CD4-positive, alpha-beta memory T cell (primary cell): ENCODE results near the gene DBNDD1. TPM values are rescaled to one million over a fixed set of nuclear protein-coding genes. Genes with fewer than 3 reads are reported as not detected.

ENCODE experiments used
- CTCF ChIA-PET: fragments of 350-600 bp; sonication (Branson Sonifier 250); formaldehyde crosslinking; loops from one replicate; lab custom pipeline; 2021; ENCODE audit warnings: inconsistent platforms; ENCODE audit not compliant: partially characterized antibody; lab: Charles Lee
- POLR2A ChIA-PET: fragments of 350-600 bp; sonication (Branson Sonifier 250); formaldehyde crosslinking; loops from one replicate; lab custom pipeline; 2021; ENCODE audit not compliant: partially characterized antibody; lab: Charles Lee
- DNase-seq, 5 donors: peaks; one replicate each; pipeline versions ENCODE4 v3.0.0 to v3.0.0-alpha.2; 2020 to 2022; ENCODE audit warnings: mixed read lengths in 1 of 5
- H3K27ac ChIP-seq: one replicate; pipeline ENCODE4 v1.7.0; 2013; ENCODE audit warnings: low read depth, low read length
- H3K27me3 ChIP-seq: 2 replicates; pipeline ENCODE4 v1.7.0; 2013; ENCODE audit warnings: mild to moderate bottlenecking, low read length, moderate library complexity; ENCODE audit not compliant: insufficient read depth
- H3K36me3 ChIP-seq: 2 replicates; pipeline ENCODE4 v1.7.0; 2013; ENCODE audit warnings: mild to moderate bottlenecking, low read length, moderate library complexity; ENCODE audit not compliant: insufficient read depth
- H3K4me1 ChIP-seq: 2 replicates; pipeline ENCODE4 v1.7.0; 2013; ENCODE audit warnings: mild to moderate bottlenecking, low read length, moderate library complexity; ENCODE audit not compliant: insufficient read depth
- H3K4me3 ChIP-seq, 2 donors: one replicate each; pipeline ENCODE4 v1.7.0; 2013; ENCODE audit warnings: low read length in 2 of 2, mild to moderate bottlenecking in 1 of 2
- H3K9me3 ChIP-seq, 2 donors: one replicate each; pipeline ENCODE4 v1.7.0; 2013; ENCODE audit warnings: low read length in 2 of 2, control low read depth in 1 of 2; ENCODE audit not compliant: control insufficient read depth in 1 of 2
- H3K27ac Mint-ChIP-seq, 7 donors: one replicate each; pipeline ENCODE4 v1.8.0; 2020 to 2021; ENCODE audit warnings: mixed read lengths in 7 of 7, mild to moderate bottlenecking in 6 of 7, inconsistent platforms in 3 of 7, moderate library complexity in 3 of 7
- H3K27me3 Mint-ChIP-seq, 2 donors: one replicate each; pipeline ENCODE4 v1.8.0; 2020 to 2021; ENCODE audit warnings: mixed read lengths in 2 of 2
- H3K36me3 Mint-ChIP-seq, 2 donors: one replicate each; pipeline ENCODE4 v1.8.0; 2020 to 2021; ENCODE audit warnings: mixed read lengths in 2 of 2, inconsistent platforms in 1 of 2, mild to moderate bottlenecking in 1 of 2
- H3K4me1 Mint-ChIP-seq, 4 donors: one replicate each; pipeline ENCODE4 v1.8.0; 2020 to 2021; ENCODE audit warnings: mixed read lengths in 4 of 4, mild to moderate bottlenecking in 1 of 4
- H3K4me3 Mint-ChIP-seq, 8 donors: one replicate each; pipeline ENCODE4 v1.8.0; 2020 to 2021; ENCODE audit warnings: mixed read lengths in 8 of 8, mild to moderate bottlenecking in 7 of 8, moderate library complexity in 6 of 8, inconsistent platforms in 3 of 8
- H3K9me3 Mint-ChIP-seq, 8 donors: one replicate each; pipeline ENCODE4 v1.8.0; 2020 to 2021; ENCODE audit warnings: mixed read lengths in 8 of 8, mild to moderate bottlenecking in 5 of 8, inconsistent platforms in 3 of 8, moderate library complexity in 1 of 8
- intact Hi-C: fragments of 100-400 bp; cut with micrococcal nuclease; formaldehyde crosslinking; loops from one replicate; pipeline ENCODE4 v1.15.1; 2023
- polyA plus RNA-seq, 2 donors: library from polyadenylated mRNA; unstranded; fragments of 300-500 nt; fragmentation: Illumina TruSeq; gene quantifications; one replicate each; pipeline ENCODE4 v1.2.3, GENCODE V29; 2021
- total RNA-seq, 2 experiments: library from RNA; stranded (reverse); gene quantifications; one replicate each; pipeline ENCODE4 v1.2.3, GENCODE V29; 2021

Gene DBNDD1
- total and polyA plus RNA-seq, 4 experiments from 2014 or later: 0.61 to 3.7 (median 0.94) TPM

- H3K27me3 ChIP-seq: no peaks in the 10 kb centered on the region
- POLR2A ChIA-PET: no interaction called here
- no peak overlapping the region for H3K27ac Mint-ChIP-seq
- peaks cover 10 to 11% of the 10 kb centered on the region in 2 donors for H3K27me3 Mint-ChIP-seq
- H3K4me3 Mint-ChIP-seq: no peak overlapping the region
- intact Hi-C loops: no loop called here
- no peak overlapping the region for H3K27ac ChIP-seq
- peaks cover 0 to 10% (median 2%) of the 10 kb centered on the region in 4 donors for H3K4me1 Mint-ChIP-seq
- no peaks in the 10 kb centered on the region for H3K36me3 ChIP-seq
- H3K4me1 ChIP-seq: no peaks in the 10 kb centered on the region
- peaks cover 7 to 29% (median 23%) of the 10 kb centered on the region in 8 donors for H3K9me3 Mint-ChIP-seq
- H3K4me3 ChIP-seq: no peak overlapping the region
- CTCF ChIA-PET: no interaction called here
- peaks cover 7 to 8% of the 10 kb centered on the region in 2 donors for H3K36me3 Mint-ChIP-seq
- H3K9me3 ChIP-seq: peaks cover 0 to 10% of the 10 kb centered on the region in 2 donors
- no peak for DNase-seq
These were observed 34.7 kb upstream of the DBNDD1 start for GRCh38 chr16:90053902-90054500.

- intact Hi-C loops: no loop called here
- no peak for DNase-seq
- peaks cover 7 to 29% (median 23%) of the 10 kb centered on the region in 8 donors for H3K9me3 Mint-ChIP-seq
These were observed 31.7 kb upstream of the DBNDD1 start for GRCh38 chr16:90050969-90051368.

GRCh38 chr16:90048737-90049330 is 29.6 kb upstream of the DBNDD1 start:
- H3K9me3 Mint-ChIP-seq: peaks cover 2 to 10% (median 8%) of the 10 kb centered on the region in 8 donors
- H3K27ac Mint-ChIP-seq: peak overlapping the region in 5 of 7 donors; percentile 12 to 93 (median 82)

More at GRCh38 chr16:90050969-90051368, 31.7 kb upstream of the DBNDD1 start:
- Mint-ChIP-seq H3K4me3 (no peak overlapping the region), H3K36me3 (peaks cover 7 to 8% of the 10 kb centered on the region in 2 donors), H3K27me3 (peaks cover 8 to 19% of the 10 kb centered on the region in 2 donors), H3K4me1 (peaks cover 4 to 25% (median 13%) of the 10 kb centered on the region in 4 donors), H3K27ac (no peak overlapping the region)
- Histone ChIP-seq H3K9me3 (peaks cover 0 to 10% of the 10 kb centered on the region in 2 donors), H3K27ac (no peak overlapping the region), H3K36me3 (no peaks in the 10 kb centered on the region), H3K4me3 (no peak overlapping the region), H3K27me3 (peaks cover 5% of the 10 kb centered on the region), H3K4me1 (peaks cover 14% of the 10 kb centered on the region)
- ChIA-PET CTCF (no interaction called here), POLR2A (no interaction called here)

GRCh38 chr16:90048347-90048722 is 29.1 kb upstream of the DBNDD1 start:
- H3K27me3 Mint-ChIP-seq: peaks cover 1 to 13% of the 10 kb centered on the region in 2 donors
- peaks cover 0 to 5% of the 10 kb centered on the region in 2 donors for H3K36me3 Mint-ChIP-seq
- peaks cover 14% of the 10 kb centered on the region for H3K4me1 ChIP-seq
- peaks cover 4 to 28% (median 15%) of the 10 kb centered on the region in 4 donors for H3K4me1 Mint-ChIP-seq
- ChIA-PET CTCF (no interaction called here), POLR2A (no interaction called here)
- peaks cover 0 to 7% (median 4%) of the 10 kb centered on the region in 8 donors for H3K9me3 Mint-ChIP-seq
- H3K36me3 ChIP-seq: no peaks in the 10 kb centered on the region
- H3K27ac Mint-ChIP-seq: peak overlapping the region; percentile 2 to 93 (median 31)
- peaks cover 5% of the 10 kb centered on the region for H3K27me3 ChIP-seq
- DNase-seq: peak in 1 of 5 donors; percentile 9
- no peaks in the 10 kb centered on the region for H3K9me3 ChIP-seq
- H3K4me3 Mint-ChIP-seq: peak overlapping the region; percentile 7 to 72 (median 54)
- H3K4me3 ChIP-seq: no peak overlapping the region
- H3K27ac ChIP-seq: no peak overlapping the region
- intact Hi-C loops: no loop called here

More at GRCh38 chr16:90048737-90049330, 29.6 kb upstream of the DBNDD1 start:
- Mint-ChIP-seq H3K4me3 (peak overlapping the region in 4 of 8 donors; percentile 7 to 49 (median 24)), H3K36me3 (peaks cover 3 to 4% of the 10 kb centered on the region in 2 donors), H3K27me3 (peaks cover 3 to 11% of the 10 kb centered on the region in 2 donors), H3K4me1 (peaks cover 4 to 28% (median 15%) of the 10 kb centered on the region in 4 donors)
- Histone ChIP-seq H3K9me3 (peaks cover 0 to under 1% of the 10 kb centered on the region in 2 donors), H3K27me3 (peaks cover 5% of the 10 kb centered on the region), H3K36me3 (no peaks in the 10 kb centered on the region), H3K4me3 (no peak overlapping the region), H3K27ac (no peak overlapping the region), H3K4me1 (peaks cover 14% of the 10 kb centered on the region)
- DNase-seq: no peak
- intact Hi-C loops: no loop called here
- POLR2A ChIA-PET: no interaction called here
- CTCF ChIA-PET: no interaction called here

DNA sequence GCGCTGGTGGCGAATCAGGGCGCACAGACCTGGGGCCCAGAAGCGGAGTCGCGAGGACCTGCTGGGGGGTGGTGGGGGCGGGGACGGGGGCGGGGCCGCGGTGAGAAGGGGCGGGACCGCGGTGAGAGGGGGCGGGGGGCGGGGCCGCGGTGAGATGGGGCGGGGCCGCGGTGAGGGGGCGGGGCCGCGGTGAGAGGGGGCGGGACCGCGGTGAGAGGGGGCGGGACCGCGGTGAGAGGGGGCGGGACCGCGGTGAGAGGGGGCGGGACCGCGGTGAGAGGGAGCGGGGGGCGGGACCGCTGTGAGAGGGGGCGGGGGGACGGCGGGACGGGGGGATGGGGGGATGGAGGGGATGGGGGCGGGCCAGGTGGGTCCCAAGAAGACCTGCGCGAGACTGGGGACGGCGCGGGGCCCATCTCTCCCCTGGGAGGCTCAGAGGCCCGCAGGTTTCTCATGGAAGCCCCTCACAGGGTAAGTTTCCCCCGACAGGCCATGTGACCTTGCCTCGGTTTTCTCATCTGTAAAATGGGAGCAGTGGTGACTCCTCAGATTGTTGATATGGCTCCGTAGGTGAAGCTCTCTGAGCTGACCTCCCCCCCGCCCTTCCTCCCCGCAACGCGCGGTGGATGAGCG is 28.6 kb upstream of the DBNDD1 start:
- H3K4me1 Mint-ChIP-seq: peaks cover 4 to 28% (median 15%) of the 10 kb centered on the region in 4 donors
- peaks cover 0 to 2% (median 0%) of the 10 kb centered on the region in 8 donors for H3K9me3 Mint-ChIP-seq
- intact Hi-C loops: no loop called here
- Histone ChIP-seq H3K36me3 (no peaks in the 10 kb centered on the region), H3K4me3 (no peak overlapping the region), H3K9me3 (no peaks in the 10 kb centered on the region), H3K4me1 (peaks cover 14% of the 10 kb centered on the region), H3K27ac (no peak overlapping the region), H3K27me3 (peaks cover 5% of the 10 kb centered on the region)
- DNase-seq: peak in 2 of 5 donors; percentile 11 to 46
- peaks cover 1 to 13% of the 10 kb centered on the region in 2 donors for H3K27me3 Mint-ChIP-seq
- ChIA-PET POLR2A (no interaction called here), CTCF (no interaction called here)
- peak overlapping the region in 6 of 7 donors; percentile 8 to 93 (median 41) for H3K27ac Mint-ChIP-seq
- H3K4me3 Mint-ChIP-seq: peak overlapping the region; percentile 7 to 72 (median 54)
- peaks cover 0 to 1% of the 10 kb centered on the region in 2 donors for H3K36me3 Mint-ChIP-seq

GRCh38 chr16:90046971-90047713 is 27.9 kb upstream of the DBNDD1 start:
- Histone ChIP-seq H3K4me1 (peaks cover 14% of the 10 kb centered on the region), H3K9me3 (no peaks in the 10 kb centered on the region), H3K36me3 (no peaks in the 10 kb centered on the region), H3K4me3 (peak overlapping the region in 1 of 2 donors; percentile 24), H3K27me3 (peaks cover 5% of the 10 kb centered on the region), H3K27ac (no peak overlapping the region)
- H3K4me1 Mint-ChIP-seq: peaks cover 4 to 28% (median 15%) of the 10 kb centered on the region in 4 donors
- ChIA-PET CTCF (no interaction called here), POLR2A (interaction anchor here (1.2 kb wide), 2 partner anchors 24 to 29 kb away, joined by 3 read pairs; no protein-coding TSS in a partner anchor)
- H3K27me3 Mint-ChIP-seq: peaks cover 1 to 13% of the 10 kb centered on the region in 2 donors
- H3K9me3 Mint-ChIP-seq: peaks cover 0 to 2% (median 0%) of the 10 kb centered on the region in 8 donors
- peak overlapping the region in 1 of 7 donors; percentile 89 for H3K27ac Mint-ChIP-seq
- DNase-seq: no peak
- intact Hi-C loops: no loop called here
- peaks cover 0 to 3% of the 10 kb centered on the region in 2 donors for H3K36me3 Mint-ChIP-seq
- H3K4me3 Mint-ChIP-seq: no peak overlapping the region
